SJCRH30 (cell line): ENCODE data around the gene CDR2. TPM values are rescaled to one million over a fixed set of nuclear protein-coding genes. Genes with fewer than 3 reads are reported as not detected.
"Not testable (repeated sequence)": the region's sequence is repeated elsewhere in the genome, so short reads cannot be mapped to it uniquely, and the experiment has no call there.

Experiments
- DNase-seq, 2 experiments: peaks; one replicate each; pipeline ENCODE4 v3.0.0-alpha.2; 2015 to 2020
- H3K27ac ChIP-seq: fragments of 250-450 bp; sonication (Bioruptor Pico); 2 replicates; pipeline ENCODE4 v1.5.1; 2020; ENCODE audit warnings: mild to moderate bottlenecking, moderate library complexity
- H3K27me3 ChIP-seq: fragments of 250-450 bp; sonication (Bioruptor Pico); 2 replicates; pipeline ENCODE4 v1.5.1; 2020; ENCODE audit warnings: mild to moderate bottlenecking, moderate library complexity
- H3K36me3 ChIP-seq: fragments of 250-450 bp; sonication (Bioruptor Pico); 2 replicates; pipeline ENCODE4 v1.5.1; 2020; ENCODE audit warnings: mild to moderate bottlenecking, moderate library complexity
- H3K4me1 ChIP-seq: fragments of 250-450 bp; sonication (Bioruptor Pico); 2 replicates; pipeline ENCODE4 v1.5.1; 2020; ENCODE audit warnings: mild to moderate bottlenecking, moderate library complexity
- H3K4me3 ChIP-seq: fragments of 250-450 bp; sonication (Bioruptor Pico); 2 replicates; pipeline ENCODE4 v1.5.1; 2020; ENCODE audit warnings: mild to moderate bottlenecking, moderate library complexity
- H3K9me3 ChIP-seq: fragments of 250-450 bp; sonication (Bioruptor Pico); replicated peaks from 2 replicates; pipeline ENCODE4 v1.5.1; 2020; ENCODE audit warnings: mild to moderate bottlenecking, moderate library complexity
- total RNA-seq: library from RNA; depleted of rRNA; stranded (reverse); fragments of >200 nt; shearing (Covaris generic); gene quantifications from 2 replicates; pipeline ENCODE4 v1.2.3, GENCODE V29; 2014

CDR2 gene
- total RNA-seq, 1 experiment from 2014 or later, result 20.1 TPM

DNA sequence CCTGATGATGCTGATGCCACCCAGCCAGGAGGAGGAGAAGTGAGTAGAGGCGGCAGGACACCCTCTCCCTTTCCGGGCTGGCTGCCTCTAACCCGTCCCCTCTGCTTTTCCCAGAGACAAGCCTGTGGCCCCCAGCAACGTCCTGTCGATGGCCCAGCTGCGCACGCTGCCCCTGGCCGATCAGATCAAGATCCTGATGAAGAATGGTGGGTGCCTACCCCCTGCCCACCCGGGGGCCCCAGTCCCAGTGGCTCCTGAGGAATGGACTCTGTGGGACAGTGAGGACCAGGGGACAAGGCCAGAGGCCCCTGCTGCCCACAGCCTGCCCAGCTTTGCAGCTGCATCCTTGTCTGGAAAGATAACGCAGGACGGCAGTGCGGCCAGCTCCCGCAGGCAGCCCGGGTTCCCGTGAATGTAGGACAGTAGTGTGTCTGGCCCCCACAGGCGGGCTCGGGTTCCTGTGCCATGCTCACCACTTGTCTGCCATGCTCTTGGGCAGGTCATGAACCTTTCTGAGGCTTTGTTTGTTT lies 57.4 kb downstream of the CDR2 start:
- H3K4me1 ChIP-seq, result no peaks in the 10 kb centered on the region
- DNase-seq, result no peak
- no peak overlapping the region for H3K27ac ChIP-seq
- H3K9me3 ChIP-seq, result no peaks in the 10 kb centered on the region
- peaks cover 16% of the 10 kb centered on the region for H3K36me3 ChIP-seq
- H3K4me3 ChIP-seq, result no peak overlapping the region
- no peaks in the 10 kb centered on the region for H3K27me3 ChIP-seq

GRCh38 chr16:22316411-22316811 lies 58.0 kb downstream of the CDR2 start:
- Histone ChIP-seq H3K9me3 (no peaks in the 10 kb centered on the region), H3K4me3 (no peak overlapping the region), H3K4me1 (no peaks in the 10 kb centered on the region), H3K36me3 (peaks cover 18% of the 10 kb centered on the region), H3K27me3 (no peaks in the 10 kb centered on the region), H3K27ac (no peak overlapping the region)
- DNase-seq, result no peak

DNA sequence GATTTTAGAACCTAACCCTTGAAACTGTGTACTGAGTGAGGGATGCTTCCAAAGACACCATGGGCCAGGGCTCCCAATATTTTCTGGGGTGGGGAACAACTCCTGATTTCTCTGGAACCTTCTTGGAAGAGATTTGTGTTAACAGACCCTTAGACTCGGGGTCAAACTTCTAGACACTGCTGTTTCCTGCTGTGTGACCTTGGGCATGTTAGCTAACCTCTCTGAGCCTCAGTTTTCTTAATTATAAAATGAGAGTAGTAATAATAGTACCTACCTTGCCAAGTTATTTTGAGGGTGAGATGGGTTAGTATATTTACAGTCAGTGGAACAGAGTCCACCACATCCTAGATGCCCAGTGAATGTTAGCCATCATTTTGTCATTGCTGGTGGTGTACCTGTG lies 58.4 kb downstream of the CDR2 start:
- Histone ChIP-seq H3K36me3 (peaks cover 18% of the 10 kb centered on the region), H3K27ac (no peak overlapping the region), H3K27me3 (no peaks in the 10 kb centered on the region), H3K4me3 (no peak overlapping the region), H3K9me3 (no peaks in the 10 kb centered on the region), H3K4me1 (no peaks in the 10 kb centered on the region)
- DNase-seq, result no peak

DNA sequence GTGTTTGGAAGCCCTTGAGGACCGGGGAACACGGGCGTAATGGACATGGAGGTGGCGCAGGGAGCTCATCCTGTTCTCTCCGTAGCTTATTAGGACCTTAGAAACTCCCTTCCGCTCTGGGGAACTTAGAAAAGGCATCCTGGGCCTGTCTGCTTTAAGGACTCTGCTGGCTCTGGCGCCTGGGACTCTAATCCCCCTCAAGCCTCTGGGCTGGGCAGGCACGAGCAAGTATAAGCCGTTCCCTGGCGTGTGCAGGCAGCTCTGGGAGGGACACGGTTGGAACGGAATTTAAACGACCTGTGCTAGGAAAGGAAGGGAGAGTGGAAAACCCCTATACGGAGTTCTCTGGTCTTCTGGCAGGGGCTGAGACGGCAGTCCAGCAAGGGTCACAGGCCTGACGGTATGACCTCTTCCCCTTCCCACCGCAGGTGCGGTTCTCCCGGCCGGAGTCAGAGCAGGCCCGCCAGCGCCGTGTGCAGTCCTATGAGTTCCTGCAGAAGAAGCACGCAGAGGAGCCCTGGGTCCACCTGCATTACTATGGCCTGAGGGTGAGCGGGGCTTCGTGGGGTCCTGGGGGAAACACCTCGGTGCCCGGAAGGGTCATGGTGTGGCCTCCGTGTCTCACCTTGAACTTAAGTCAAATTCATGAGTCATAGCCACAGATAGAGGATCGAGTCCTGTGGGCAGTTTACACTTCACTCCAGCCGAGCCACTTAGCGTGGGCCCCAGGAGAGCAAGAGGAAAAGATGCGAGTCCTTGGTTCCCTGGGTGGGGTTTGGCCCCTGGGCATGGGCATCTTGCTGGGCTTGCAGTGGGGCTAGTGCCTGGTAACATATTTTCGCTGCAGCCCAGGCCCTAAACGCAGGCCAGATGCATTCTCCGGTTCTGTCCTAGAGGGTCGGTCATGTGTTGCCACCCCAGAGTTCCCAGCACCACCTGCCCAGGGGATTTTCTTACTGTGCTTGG lies 59.5 kb downstream of the CDR2 start:
- peaks cover 15% of the 10 kb centered on the region; the same call in 1 of the 2 replicates for H3K36me3 ChIP-seq

GRCh38 chr16:22313876-22314470 lies 60.4 kb downstream of the CDR2 start:
- Histone ChIP-seq H3K4me3 (no peak overlapping the region), H3K27ac (no peak overlapping the region), H3K27me3 (no peaks in the 10 kb centered on the region), H3K4me1 (no peaks in the 10 kb centered on the region), H3K9me3 (no peaks in the 10 kb centered on the region), H3K36me3 (peaks cover 11% of the 10 kb centered on the region; the same call in 1 of the 2 replicates)
- DNase-seq, result no peak

More for the DNA sequence above, 59.5 kb downstream of the CDR2 start:
- Histone ChIP-seq H3K4me1 (no peaks in the 10 kb centered on the region), H3K9me3 (no peaks in the 10 kb centered on the region), H3K27ac (no peak overlapping the region), H3K27me3 (no peaks in the 10 kb centered on the region), H3K4me3 (no peak overlapping the region)
- DNase-seq, result no peak

DNA sequence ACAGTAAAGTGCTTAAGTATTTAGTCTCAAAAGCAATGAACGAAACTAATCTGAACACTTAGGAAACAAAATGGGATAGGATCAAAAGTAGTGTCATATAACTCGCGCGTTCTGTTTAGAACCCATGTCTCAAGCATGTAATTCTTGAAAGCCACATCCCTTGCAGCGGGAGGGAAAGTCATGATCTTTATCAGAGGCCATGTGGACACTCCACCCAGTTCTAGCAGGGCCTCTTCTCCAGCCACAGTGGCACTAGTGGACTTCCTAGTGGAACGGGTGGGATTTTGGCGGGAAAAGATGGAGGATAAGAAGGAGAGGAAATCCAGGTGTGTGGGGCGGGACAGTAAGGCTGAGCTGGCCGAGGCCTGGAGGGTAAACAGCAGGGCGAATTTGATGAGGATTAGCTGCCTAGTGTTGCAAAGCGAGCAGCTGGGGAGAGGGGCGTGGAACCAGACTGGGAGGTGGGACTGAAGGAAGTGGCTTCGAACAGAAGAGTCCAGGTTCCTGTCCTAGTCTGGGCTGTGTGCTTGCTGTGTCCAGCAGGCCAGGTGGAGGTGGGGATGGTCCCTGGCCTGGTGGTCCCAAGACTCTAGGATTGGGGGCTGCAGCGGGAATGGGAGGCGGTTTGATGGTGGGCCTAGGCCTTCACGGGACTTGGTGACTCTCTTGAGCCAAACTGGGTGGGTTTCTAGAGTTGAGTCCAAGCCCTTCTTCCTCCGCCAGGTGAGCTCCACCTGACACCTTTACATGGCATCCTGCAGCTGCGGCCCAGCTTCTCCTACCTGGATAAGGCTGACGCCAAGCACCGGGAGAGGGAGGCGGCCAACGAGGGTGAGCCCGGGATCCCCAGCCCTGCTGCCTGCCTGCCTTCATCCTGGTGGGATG lies 61.3 kb downstream of the CDR2 start:
- Histone ChIP-seq H3K36me3 (peaks cover 9% of the 10 kb centered on the region; the same call in 1 of the 2 replicates), H3K27ac (no peak overlapping the region), H3K4me3 (no peak overlapping the region), H3K27me3 (no peaks in the 10 kb centered on the region), H3K9me3 (no peaks in the 10 kb centered on the region), H3K4me1 (no peaks in the 10 kb centered on the region)
- DNase-seq, result no peak

- no peak for DNase-seq
- H3K4me3 ChIP-seq, result no peak overlapping the region
- no peak overlapping the region for H3K27ac ChIP-seq
- H3K4me1 ChIP-seq, result no peaks in the 10 kb centered on the region
- no peaks in the 10 kb centered on the region for H3K27me3 ChIP-seq
- H3K9me3 ChIP-seq, result no peaks in the 10 kb centered on the region
- H3K36me3 ChIP-seq, result peaks cover 10% of the 10 kb centered on the region; the same call in 1 of the 2 replicates
Observed at GRCh38 chr16:22311520-22311919, 62.9 kb downstream of the CDR2 start.

DNA sequence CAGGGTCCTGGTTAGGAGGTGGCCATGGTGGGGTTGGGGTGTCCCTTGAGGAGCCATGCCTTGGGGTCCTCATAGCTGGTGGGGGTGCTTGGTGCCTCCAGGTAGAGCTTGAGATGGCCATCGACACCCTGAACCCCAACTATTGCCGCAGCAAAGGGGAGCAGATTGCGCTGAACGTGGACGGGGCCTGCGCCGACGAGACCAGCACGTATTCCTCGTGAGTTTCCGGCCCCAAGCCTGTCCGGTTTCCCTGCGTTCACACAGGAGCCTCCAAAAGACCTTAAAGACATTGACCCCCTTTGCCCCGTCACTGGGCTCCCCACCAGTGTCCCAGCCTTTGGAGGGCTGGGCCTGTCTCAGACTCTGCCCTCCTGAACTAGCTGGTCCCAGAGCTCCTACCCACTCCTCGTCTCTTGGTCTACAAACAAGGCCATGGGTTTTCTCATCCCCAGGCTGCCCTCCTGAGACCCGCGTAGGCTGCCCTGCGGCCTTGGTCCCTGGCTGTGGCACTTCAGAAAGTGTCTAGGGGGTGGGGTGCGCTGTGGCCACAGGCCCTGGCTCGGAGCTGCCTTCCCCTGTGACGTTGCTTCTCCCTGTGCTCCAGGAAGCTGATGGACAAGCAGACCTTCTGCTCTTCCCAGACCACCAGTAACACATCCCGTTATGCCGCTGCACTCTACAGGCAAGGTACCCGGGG lies 65.4 kb downstream of the CDR2 start:
- H3K4me3 ChIP-seq, result no peak overlapping the region
- H3K36me3 ChIP-seq, result peaks cover 6% of the 10 kb centered on the region; the same call in 1 of the 2 replicates
- H3K4me1 ChIP-seq, result no peaks in the 10 kb centered on the region

DNA sequence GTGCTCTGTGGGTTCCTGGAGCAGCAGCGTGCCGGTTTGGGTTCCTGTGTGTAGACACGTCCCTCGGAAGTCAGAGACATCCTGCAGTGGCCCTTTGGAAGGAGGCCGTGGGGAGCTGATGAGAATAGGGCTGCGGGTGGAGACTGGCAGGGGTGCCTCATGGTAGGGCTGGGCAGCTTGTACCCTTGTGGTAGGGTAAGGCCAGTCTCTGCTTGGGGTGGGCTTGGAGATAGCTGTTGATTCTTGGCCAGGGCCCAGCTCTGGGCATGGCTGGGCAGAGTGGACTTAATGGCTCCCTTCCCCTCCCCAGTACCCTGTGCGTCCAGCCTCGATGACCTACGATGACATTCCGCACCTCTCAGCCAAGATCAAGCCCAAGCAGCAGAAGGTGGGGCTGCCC lies 66.6 kb downstream of the CDR2 start:
- H3K4me3 ChIP-seq, result no peak overlapping the region
- DNase-seq, result no peak
- H3K36me3 ChIP-seq, result peaks cover 6% of the 10 kb centered on the region; the same call in 1 of the 2 replicates
- no peak overlapping the region for H3K27ac ChIP-seq
- no peaks in the 10 kb centered on the region for H3K9me3 ChIP-seq
- H3K4me1 ChIP-seq, result no peaks in the 10 kb centered on the region
- no peaks in the 10 kb centered on the region for H3K27me3 ChIP-seq

More for the DNA sequence above, 65.4 kb downstream of the CDR2 start:
- DNase-seq, result no peak
- Histone ChIP-seq H3K9me3 (no peaks in the 10 kb centered on the region), H3K27ac (no peak overlapping the region), H3K27me3 (no peaks in the 10 kb centered on the region)

GRCh38 chr16:22306788-22307187 lies 67.6 kb downstream of the CDR2 start:
- no peak overlapping the region for H3K4me3 ChIP-seq
- peaks cover 4% of the 10 kb centered on the region; the same call in 1 of the 2 replicates for H3K36me3 ChIP-seq
- no peaks in the 10 kb centered on the region for H3K27me3 ChIP-seq
- no peaks in the 10 kb centered on the region for H3K4me1 ChIP-seq
- H3K9me3 ChIP-seq, result no peaks in the 10 kb centered on the region
- no peak overlapping the region for H3K27ac ChIP-seq
- DNase-seq, result no peak

DNA sequence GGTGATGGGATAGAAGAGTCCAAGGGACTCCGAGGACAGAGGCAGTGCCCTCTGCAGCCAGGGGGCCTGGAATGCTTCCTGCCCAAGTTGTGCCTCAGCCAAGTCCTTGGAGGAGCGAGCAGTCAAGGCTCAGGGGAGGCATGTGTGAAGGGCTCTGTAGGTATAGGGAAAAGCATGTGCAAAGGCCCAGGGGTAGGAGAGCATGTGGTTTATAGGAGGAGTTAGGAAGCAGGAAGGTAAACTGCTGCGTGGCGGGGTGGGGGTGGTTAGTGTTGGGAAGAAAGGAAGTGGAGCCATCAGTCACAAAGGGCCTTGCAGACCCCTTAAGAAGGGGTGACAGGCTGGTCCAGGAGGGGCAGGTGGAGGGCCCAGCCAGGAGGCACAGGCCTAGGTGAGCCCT lies 70.0 kb downstream of the CDR2 start:
- Histone ChIP-seq H3K4me3 (no peak overlapping the region), H3K9me3 (no peaks in the 10 kb centered on the region), H3K27ac (no peak overlapping the region), H3K27me3 (no peaks in the 10 kb centered on the region), H3K4me1 (no peaks in the 10 kb centered on the region), H3K36me3 (peaks cover 3% of the 10 kb centered on the region; the same call in 1 of the 2 replicates)
- DNase-seq, result no peak

DNA sequence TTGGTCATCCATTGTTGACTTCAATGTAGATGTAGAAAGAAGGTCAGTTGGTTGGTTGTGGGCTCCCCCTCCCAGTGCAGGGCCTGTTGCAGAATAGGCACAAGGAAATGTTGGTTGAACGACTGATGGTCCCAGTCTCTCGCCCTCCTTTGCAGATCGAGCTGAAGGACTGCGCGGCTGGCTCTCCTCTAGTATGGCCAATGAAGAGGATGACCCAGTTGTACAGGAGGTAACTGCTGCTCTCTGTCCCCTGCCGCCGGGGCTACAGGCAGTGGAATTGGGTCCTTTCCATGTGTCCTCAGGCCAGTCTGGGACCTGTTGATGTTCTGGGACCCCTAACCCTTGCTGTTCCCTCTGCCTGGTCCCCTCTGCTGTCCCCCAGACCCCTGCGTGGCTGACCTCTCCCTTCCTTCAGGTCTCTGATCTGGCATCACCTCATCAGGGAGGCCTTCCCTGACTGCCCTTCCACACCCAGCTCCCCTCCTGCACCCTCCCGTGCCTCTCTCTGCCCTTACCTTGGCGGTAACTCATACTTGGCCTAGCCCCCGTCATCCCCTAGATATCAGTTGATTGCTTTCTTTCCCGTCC lies 71.5 kb downstream of the CDR2 start:
- Histone ChIP-seq H3K4me1 (no peaks in the 10 kb centered on the region), H3K27ac (no peak overlapping the region), H3K9me3 (no peaks in the 10 kb centered on the region), H3K36me3 (peaks cover 3% of the 10 kb centered on the region; the same call in 1 of the 2 replicates), H3K4me3 (no peak overlapping the region), H3K27me3 (no peaks in the 10 kb centered on the region)
- no peak for DNase-seq

DNA sequence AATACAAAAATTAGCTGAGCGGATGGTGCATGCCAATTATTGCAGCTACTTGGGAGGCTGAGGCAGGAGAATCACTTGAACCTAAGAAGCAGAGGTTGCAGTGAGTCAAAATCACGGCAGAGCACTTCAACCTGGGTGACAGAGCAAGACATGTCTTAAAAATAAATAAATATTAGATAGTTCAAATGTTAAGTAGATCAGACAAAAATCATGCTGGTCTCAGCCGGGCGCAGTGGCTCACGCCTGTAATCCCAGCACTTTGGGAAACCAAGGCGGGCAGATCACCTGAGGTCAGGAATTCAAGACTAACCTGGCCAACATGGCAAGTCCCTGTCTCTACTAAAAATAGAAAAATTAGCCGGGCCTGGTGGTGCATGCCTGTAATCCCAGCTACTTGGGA lies 73.0 kb downstream of the CDR2 start:
- not testable (repeated sequence) for H3K9me3 ChIP-seq, H3K4me3 ChIP-seq, H3K27me3 ChIP-seq, H3K4me1 ChIP-seq, H3K27ac ChIP-seq, DNase-seq, H3K36me3 ChIP-seq
